HepG2 (cell line): ENCODE measurements around the gene HCFC1R1. TPM values are rescaled to one million over a fixed set of nuclear protein-coding genes. Genes with fewer than 3 reads are reported as not detected.

ENCODE experiments used
- AGO2 ChIP-seq: fragments of 200-400 bp; formaldehyde crosslinking; optimal IDR thresholded peaks from 2 replicates; pipeline ENCODE3; 2017; ENCODE audit warnings: mild to moderate bottlenecking, low read depth, low read length, moderate library complexity
- CHCHD3 ChIP-seq: sonication (generic); formaldehyde crosslinking; IDR thresholded peaks from 2 replicates; pipeline ENCODE4 v1.8.0; 2022; ENCODE audit warnings: mild to moderate bottlenecking, missing genetic modification reagents, moderate library complexity
- KLF12 ChIP-seq: sonication (generic); formaldehyde crosslinking; IDR thresholded peaks from 2 replicates; pipeline ENCODE4 v1.4.0; 2020; ENCODE audit warnings: missing genetic modification reagents, borderline replicate concordance
- PHB2 ChIP-seq: fragments of 450-650 bp; IDR thresholded peaks from 2 replicates; pipeline ENCODE4 v1.6.1; 2018; ENCODE audit not compliant: partially characterized antibody
- POGZ ChIP-seq: sonication (generic); formaldehyde crosslinking; IDR thresholded peaks from 2 replicates; pipeline ENCODE4 v1.4.0; 2020; ENCODE audit warnings: mild to moderate bottlenecking, missing genetic modification reagents
- SIX1 ChIP-seq: sonication (generic); formaldehyde crosslinking; IDR thresholded peaks from 2 replicates; pipeline ENCODE4 v1.4.0; 2020; ENCODE audit warnings: missing genetic modification reagents, borderline replicate concordance
- SNAI1 ChIP-seq: sonication (generic); formaldehyde crosslinking; IDR thresholded peaks from 2 replicates; pipeline ENCODE4 v1.5.0; 2020; ENCODE audit warnings: mild to moderate bottlenecking, missing genetic modification reagents, borderline replicate concordance
- ZBTB7A ChIP-seq: sonication (generic); formaldehyde crosslinking; IDR thresholded peaks from 2 replicates; pipeline ENCODE4 v1.8.0; 2022; ENCODE audit warnings: mild to moderate bottlenecking, missing genetic modification reagents
- ZFP36L1 ChIP-seq: sonication (generic); formaldehyde crosslinking; IDR thresholded peaks from 2 replicates; pipeline ENCODE4 v1.8.0; 2022; ENCODE audit warnings: mild to moderate bottlenecking, missing genetic modification reagents, moderate library complexity
- ZNF205 ChIP-seq: IDR thresholded peaks from 2 replicates; pipeline ENCODE4 v1.6.1; 2018; ENCODE audit warnings: missing biosample characterization, missing genetic modification reagents
- ZNF264 ChIP-seq: sonication (generic); formaldehyde crosslinking; IDR thresholded peaks from 2 replicates; pipeline ENCODE4 v1.4.0; 2020; ENCODE audit warnings: missing genetic modification reagents
- ZNF274 ChIP-seq: sonication (generic); formaldehyde crosslinking; IDR thresholded peaks from 2 replicates; pipeline ENCODE4 v1.5.1; 2020; ENCODE audit warnings: mild to moderate bottlenecking, missing genetic modification reagents
- ZNF326 ChIP-seq: sonication (generic); formaldehyde crosslinking; IDR thresholded peaks from 2 replicates; pipeline ENCODE4 v1.4.0; 2020; ENCODE audit warnings: missing genetic modification reagents, borderline replicate concordance
- ZNF362 ChIP-seq: sonication (generic); formaldehyde crosslinking; IDR thresholded peaks from 2 replicates; pipeline ENCODE4 v1.4.0; 2020; ENCODE audit warnings: missing genetic modification reagents, mild to moderate bottlenecking, borderline replicate concordance
- ZNF672 ChIP-seq: sonication (generic); formaldehyde crosslinking; IDR thresholded peaks from 2 replicates; pipeline ENCODE4 v1.8.1; 2022; ENCODE audit warnings: missing genetic modification reagents
- ZNF891 ChIP-seq: sonication (generic); formaldehyde crosslinking; IDR thresholded peaks from 2 replicates; pipeline ENCODE4 v1.5.0; 2020; ENCODE audit warnings: mild to moderate bottlenecking, missing genetic modification reagents
- ZSCAN25 ChIP-seq: sonication (generic); formaldehyde crosslinking; IDR thresholded peaks from 2 replicates; pipeline ENCODE4 v1.8.0; 2022; ENCODE audit warnings: mild to moderate bottlenecking, missing genetic modification reagents
- polyA plus RNA-seq, 8 experiments: library from polyadenylated mRNA; depleted of rRNA in 3 of 8; stranded (reverse) in 7 of 8; unstranded in 1 of 8; fragments of >200 nt; fragmentation: Illumina TruSeq in 4 of 8; extraction: Trizol in 4 of 8; gene quantifications; 2 replicates each; pipeline versions ENCODE4 v1.2.1 to v1.2.3, GENCODE V29; 2011 to 2016; ENCODE audit warnings: low read depth in 4 of 8, missing spikeins in 1 of 8, mixed read lengths in 1 of 8; ENCODE audit not compliant: insufficient read depth in 1 of 8
- total RNA-seq, 5 experiments: library from RNA; depleted of rRNA; stranded (reverse); fragments of >200 nt; fragmentation: Illumina TruSeq; extraction: Trizol; gene quantifications; 2 replicates each; pipeline ENCODE4 v1.2.3, GENCODE V29; 2016; ENCODE audit warnings: low read depth in 1 of 5
- TF ChIP-seq, protein P1 (sequence below): sonication (generic); formaldehyde crosslinking; IDR thresholded peaks from 2 replicates; pipeline ENCODE4 v1.4.0; 2020; ENCODE audit warnings: mild to moderate bottlenecking, missing genetic modification reagents
- TF ChIP-seq, protein P2 (sequence below): sonication (generic); formaldehyde crosslinking; IDR thresholded peaks from 2 replicates; pipeline ENCODE4 v1.9.0; 2021; ENCODE audit warnings: missing genetic modification reagents, mild to moderate bottlenecking, borderline replicate concordance
- TF ChIP-seq, protein P3 (sequence below): fragments of 450-650 bp; IDR thresholded peaks from 2 replicates; pipeline ENCODE4 v1.6.1; 2016

Gene HCFC1R1
- total and polyA plus RNA-seq, 2 of the 13 experiments (the other 11 are each of a cell fraction or from before 2014, with no cell fraction given): 13.8 to 16.1 TPM

GRCh38 chr16:3065742-3066439 is 42.1 kb upstream of the HCFC1R1 start (continued):
- TF ChIP-seq, protein P1, sequence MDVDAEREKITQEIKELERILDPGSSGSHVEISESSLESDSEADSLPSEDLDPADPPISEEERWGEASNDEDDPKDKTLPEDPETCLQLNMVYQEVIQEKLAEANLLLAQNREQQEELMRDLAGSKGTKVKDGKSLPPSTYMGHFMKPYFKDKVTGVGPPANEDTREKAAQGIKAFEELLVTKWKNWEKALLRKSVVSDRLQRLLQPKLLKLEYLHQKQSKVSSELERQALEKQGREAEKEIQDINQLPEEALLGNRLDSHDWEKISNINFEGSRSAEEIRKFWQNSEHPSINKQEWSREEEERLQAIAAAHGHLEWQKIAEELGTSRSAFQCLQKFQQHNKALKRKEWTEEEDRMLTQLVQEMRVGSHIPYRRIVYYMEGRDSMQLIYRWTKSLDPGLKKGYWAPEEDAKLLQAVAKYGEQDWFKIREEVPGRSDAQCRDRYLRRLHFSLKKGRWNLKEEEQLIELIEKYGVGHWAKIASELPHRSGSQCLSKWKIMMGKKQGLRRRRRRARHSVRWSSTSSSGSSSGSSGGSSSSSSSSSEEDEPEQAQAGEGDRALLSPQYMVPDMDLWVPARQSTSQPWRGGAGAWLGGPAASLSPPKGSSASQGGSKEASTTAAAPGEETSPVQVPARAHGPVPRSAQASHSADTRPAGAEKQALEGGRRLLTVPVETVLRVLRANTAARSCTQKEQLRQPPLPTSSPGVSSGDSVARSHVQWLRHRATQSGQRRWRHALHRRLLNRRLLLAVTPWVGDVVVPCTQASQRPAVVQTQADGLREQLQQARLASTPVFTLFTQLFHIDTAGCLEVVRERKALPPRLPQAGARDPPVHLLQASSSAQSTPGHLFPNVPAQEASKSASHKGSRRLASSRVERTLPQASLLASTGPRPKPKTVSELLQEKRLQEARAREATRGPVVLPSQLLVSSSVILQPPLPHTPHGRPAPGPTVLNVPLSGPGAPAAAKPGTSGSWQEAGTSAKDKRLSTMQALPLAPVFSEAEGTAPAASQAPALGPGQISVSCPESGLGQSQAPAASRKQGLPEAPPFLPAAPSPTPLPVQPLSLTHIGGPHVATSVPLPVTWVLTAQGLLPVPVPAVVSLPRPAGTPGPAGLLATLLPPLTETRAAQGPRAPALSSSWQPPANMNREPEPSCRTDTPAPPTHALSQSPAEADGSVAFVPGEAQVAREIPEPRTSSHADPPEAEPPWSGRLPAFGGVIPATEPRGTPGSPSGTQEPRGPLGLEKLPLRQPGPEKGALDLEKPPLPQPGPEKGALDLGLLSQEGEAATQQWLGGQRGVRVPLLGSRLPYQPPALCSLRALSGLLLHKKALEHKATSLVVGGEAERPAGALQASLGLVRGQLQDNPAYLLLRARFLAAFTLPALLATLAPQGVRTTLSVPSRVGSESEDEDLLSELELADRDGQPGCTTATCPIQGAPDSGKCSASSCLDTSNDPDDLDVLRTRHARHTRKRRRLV (CRISPR knock-in tag): 0 out of 2 replicates have a peak, but pooled peaks have one; percentile 58
- TF ChIP-seq ZNF264 (no peak), SNAI1 (CRISPR knock-in tag) (0 out of 2 replicates have a peak, but pooled peaks have one; percentile 20), POGZ (CRISPR knock-in tag) (no peak), ZNF274 (CRISPR knock-in tag) (peak; percentile 1; the same call in 1 of the 2 replicates), KLF12 (no peak), ZNF891 (no peak; the same call in 1 of the 2 replicates), SIX1 (no peak), AGO2 (peak; percentile 42), ZBTB7A (CRISPR knock-in tag) (peak; percentile 17; the same call in 1 of the 2 replicates), CHCHD3 (CRISPR knock-in tag) (no peak), ZNF362 (CRISPR knock-in tag) (no peak), PHB2 (no peak), ZFP36L1 (CRISPR knock-in tag) (no peak), ZSCAN25 (CRISPR knock-in tag) (peak; percentile 72; the same call in 1 of the 2 replicates), ZNF672 (CRISPR knock-in tag) (0 out of 2 replicates have a peak, but pooled peaks have one; percentile 65), ZNF205 (CRISPR knock-in tag) (no peak), ZNF326 (CRISPR knock-in tag) (no peak)
- TF ChIP-seq, protein P2, sequence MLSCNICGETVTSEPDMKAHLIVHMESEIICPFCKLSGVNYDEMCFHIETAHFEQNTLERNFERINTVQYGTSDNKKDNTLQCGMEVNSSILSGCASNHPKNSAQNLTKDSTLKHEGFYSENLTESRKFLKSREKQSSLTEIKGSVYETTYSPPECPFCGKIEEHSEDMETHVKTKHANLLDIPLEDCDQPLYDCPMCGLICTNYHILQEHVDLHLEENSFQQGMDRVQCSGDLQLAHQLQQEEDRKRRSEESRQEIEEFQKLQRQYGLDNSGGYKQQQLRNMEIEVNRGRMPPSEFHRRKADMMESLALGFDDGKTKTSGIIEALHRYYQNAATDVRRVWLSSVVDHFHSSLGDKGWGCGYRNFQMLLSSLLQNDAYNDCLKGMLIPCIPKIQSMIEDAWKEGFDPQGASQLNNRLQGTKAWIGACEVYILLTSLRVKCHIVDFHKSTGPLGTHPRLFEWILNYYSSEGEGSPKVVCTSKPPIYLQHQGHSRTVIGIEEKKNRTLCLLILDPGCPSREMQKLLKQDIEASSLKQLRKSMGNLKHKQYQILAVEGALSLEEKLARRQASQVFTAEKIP: no peak
- TF ChIP-seq, protein P3, sequence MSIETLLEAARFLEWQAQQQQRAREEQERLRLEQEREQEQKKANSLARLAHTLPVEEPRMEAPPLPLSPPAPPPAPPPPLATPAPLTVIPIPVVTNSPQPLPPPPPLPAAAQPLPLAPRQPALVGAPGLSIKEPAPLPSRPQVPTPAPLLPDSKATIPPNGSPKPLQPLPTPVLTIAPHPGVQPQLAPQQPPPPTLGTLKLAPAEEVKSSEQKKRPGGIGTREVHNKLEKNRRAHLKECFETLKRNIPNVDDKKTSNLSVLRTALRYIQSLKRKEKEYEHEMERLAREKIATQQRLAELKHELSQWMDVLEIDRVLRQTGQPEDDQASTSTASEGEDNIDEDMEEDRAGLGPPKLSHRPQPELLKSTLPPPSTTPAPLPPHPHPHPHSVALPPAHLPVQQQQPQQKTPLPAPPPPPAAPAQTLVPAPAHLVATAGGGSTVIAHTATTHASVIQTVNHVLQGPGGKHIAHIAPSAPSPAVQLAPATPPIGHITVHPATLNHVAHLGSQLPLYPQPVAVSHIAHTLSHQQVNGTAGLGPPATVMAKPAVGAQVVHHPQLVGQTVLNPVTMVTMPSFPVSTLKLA: 0 out of 2 replicates have a peak, but pooled peaks have one; percentile 22
